ENCODE data around the gene CEBPZ. TPM values are rescaled to one million over a fixed set of nuclear protein-coding genes. Genes with fewer than 3 reads are reported as not detected.

The CEBPZ gene
- total RNA-seq, 4 donors from 2014 or later = 29.3 to 67.8 (median 39.7) TPM

DNA sequence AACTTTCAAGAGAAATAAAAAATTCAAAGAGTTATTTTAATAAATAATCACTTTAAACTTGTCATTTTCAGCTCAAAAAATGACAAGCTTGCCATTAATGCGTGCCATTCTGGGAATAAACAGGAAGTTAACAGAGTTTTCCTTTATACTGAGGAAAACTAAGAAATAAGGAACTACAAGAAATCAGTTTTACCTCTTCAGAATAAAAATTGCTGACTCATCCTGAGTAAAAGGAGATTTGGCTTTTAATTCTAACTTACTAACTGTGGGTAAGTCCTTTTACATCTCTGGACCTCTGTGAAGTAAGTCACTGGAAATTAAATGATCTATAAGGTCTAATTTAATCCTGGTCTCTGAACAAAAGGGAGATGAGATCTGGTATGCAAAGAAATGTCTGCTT, 16.1 kb downstream of the CEBPZ start:
- no peak for TF ChIP-seq CTCF (IDR thresholded peaks at IDR 0.05; ENCODE audit: low read depth)

- TF ChIP-seq CTCF (IDR thresholded peaks at IDR 0.05; ENCODE audit: low read depth) = no peak
These were observed 19.5 kb downstream of the CEBPZ start for GRCh38 chr2:37211939-37212338.

DNA sequence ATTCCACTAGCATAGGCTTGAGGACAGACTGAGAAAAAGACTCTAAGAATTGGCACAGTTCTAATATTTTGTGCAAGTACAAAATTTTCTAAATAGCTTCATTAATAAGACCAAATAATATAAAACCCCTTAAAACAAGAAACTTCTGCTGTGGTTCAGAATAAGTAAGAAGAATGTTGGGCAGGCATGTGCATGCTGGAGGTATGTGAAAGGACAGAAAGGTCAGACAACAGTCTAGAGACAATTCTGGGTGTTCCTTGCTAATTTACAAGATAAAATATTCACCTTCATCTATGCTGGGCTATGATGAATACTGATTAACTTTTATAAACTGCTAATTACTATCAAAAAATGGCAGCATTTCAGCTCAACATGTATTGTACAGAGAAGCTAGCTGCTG, 20.2 kb downstream of the CEBPZ start:
- no peak for TF ChIP-seq CTCF (IDR thresholded peaks at IDR 0.05; ENCODE audit: low read depth)

- no peak for TF ChIP-seq CTCF (IDR thresholded peaks at IDR 0.05; ENCODE audit: low read depth)
These were observed 25.6 kb downstream of the CEBPZ start for GRCh38 chr2:37205689-37206341.

GRCh38 chr2:37203708-37204107, 27.7 kb downstream of the CEBPZ start:
- no peak for TF ChIP-seq CTCF (IDR thresholded peaks at IDR 0.05; ENCODE audit: low read depth)

DNA sequence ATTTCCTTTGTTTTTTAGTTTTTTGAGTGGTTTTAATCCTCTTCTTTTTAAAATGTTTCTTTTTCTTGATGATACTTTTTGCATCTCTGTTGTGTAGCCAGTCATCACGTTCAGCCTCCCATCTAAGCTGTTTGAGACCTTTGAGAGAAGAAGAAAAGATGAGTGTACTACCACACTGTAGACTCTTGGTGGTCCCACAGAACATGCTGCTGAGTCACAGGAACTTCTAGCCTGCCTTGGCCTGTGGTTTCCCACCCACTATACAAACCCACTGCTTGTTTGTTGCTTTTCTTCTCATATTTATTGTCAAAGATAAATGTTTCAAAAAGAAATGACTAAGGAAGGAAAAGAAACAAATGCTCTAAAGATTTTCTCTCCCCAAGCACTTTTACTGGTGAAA, 29.6 kb downstream of the CEBPZ start:
- TF ChIP-seq CTCF (IDR thresholded peaks at IDR 0.05; ENCODE audit: low read depth) = no peak

DNA sequence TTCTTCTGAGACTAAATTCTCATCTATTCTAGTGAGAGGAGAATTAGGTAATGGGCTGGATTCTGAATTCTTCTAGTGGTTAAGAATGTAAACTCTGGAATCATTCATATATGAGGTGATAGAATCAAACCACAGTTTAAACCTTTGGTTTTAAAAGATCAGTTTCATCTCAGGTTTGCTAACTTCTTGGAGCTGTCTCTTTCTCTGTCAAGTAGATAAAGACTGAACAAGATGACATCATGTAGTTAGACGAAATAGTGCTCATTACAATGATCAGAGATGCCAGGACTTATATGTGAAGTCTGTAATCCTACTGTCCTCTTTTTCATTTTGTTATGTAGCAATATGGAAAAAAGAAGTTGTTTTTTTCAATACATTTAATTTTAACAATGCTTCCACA, 30.2 kb downstream of the CEBPZ start:
- TF ChIP-seq CTCF (IDR thresholded peaks at IDR 0.05; ENCODE audit: low read depth) = no peak
